ENCODE measurements around the gene ADARB1. TPM values are rescaled to one million over a fixed set of nuclear protein-coding genes. Genes with fewer than 3 reads are reported as not detected.

ADARB1 gene
- polyA plus RNA-seq, 1 of the 3 experiments (the other 2 are of a cell fraction), result 7.8 TPM

- CTCF ChIA-PET, result interaction anchor here (0.8 to 4.3 kb wide), 3 partner anchors 12 to 91 kb away, joined by 3 to 14 read pairs (median 5); no protein-coding TSS in a partner anchor
- H2AFZ ChIP-seq (ENCODE audit: low read depth), result no peak overlapping the region
- no peaks in the 10 kb centered on the region; the same call in 1 of the 2 replicates for H3K27me3 ChIP-seq (ENCODE audit: insufficient read depth)
- H3K9me3 ChIP-seq, result no peaks in the 10 kb centered on the region
- POLR2A ChIA-PET, result no interaction called here
- no peak overlapping the region for H3K9ac ChIP-seq
- H3K79me2 ChIP-seq (ENCODE audit: insufficient read depth), result no peaks in the 10 kb centered on the region
- peak overlapping the region; percentile 54 to 72; a peak in 3 of 4 replicates for H3K27ac ChIP-seq (ENCODE audit: low read depth in 2 of 2, low read length in 1 of 2)
- no peak for TF ChIP-seq ZBTB33 (IDR thresholded peaks at IDR 0.05; ENCODE audit: borderline replicate concordance, low read depth)
- no peak for TF ChIP-seq FOXJ3 (CRISPR knock-in tag; IDR thresholded peaks at IDR 0.05)
- TF ChIP-seq NRF1 (IDR thresholded peaks at IDR 0.05; ENCODE audit: low read depth, low read length), result no peak
- no peak for TF ChIP-seq GABPA (IDR thresholded peaks at IDR 0.05; ENCODE audit: low read depth)
- no peak for TF ChIP-seq USF1 (IDR thresholded peaks at IDR 0.05; ENCODE audit: borderline replicate concordance, low read depth)
- no peak for TF ChIP-seq TAF1 (IDR thresholded peaks at IDR 0.05; ENCODE audit: borderline replicate concordance, low read depth, low read length)
- no peak for TF ChIP-seq CTCF (IDR thresholded peaks at IDR 0.05)
- no peak for TF ChIP-seq USF2 (IDR thresholded peaks at IDR 0.05; ENCODE audit: borderline replicate concordance, low read depth, low read length)
- peaks cover 7 to 13% of the 10 kb centered on the region in 2 experiments; a peak in 2 of 4 replicates for H3K4me1 ChIP-seq (ENCODE audit: control insufficient read depth in 1 of 2, insufficient read depth in 2 of 2, low read depth in 1 of 2, low read length in 1 of 2)
- H3K9me2 ChIP-seq, result no peaks in the 10 kb centered on the region
- no peak overlapping the region for H3K4me3 ChIP-seq (ENCODE audit: low read depth in 2 of 2, low read length in 1 of 2)
- peaks cover 20% of the 10 kb centered on the region for H3F3A ChIP-seq (replicated peaks; ENCODE audit: insufficient read depth)
- no peaks in the 10 kb centered on the region for H3K36me3 ChIP-seq (replicated peaks in 1 of 2; ENCODE audit: control insufficient read depth in 1 of 2, insufficient read depth in 2 of 2, low read length in 1 of 2)
- no peak for DNase-seq
- 76% methylated on average over 3 of the region's 3 CpGs for WGBS (ENCODE audit: low lambda C conversion rate)
- peaks cover 10% of the 10 kb centered on the region for H4K20me1 ChIP-seq (ENCODE audit: insufficient read depth)
- H3K4me2 ChIP-seq, result peak overlapping the region; percentile 53
Measured at GRCh38 chr21:45228656-45229240, 154.4 kb downstream of the ADARB1 start.

GRCh38 chr21:45231705-45232104, 157.3 kb downstream of the ADARB1 start:
- H3K4me3 ChIP-seq (ENCODE audit: low read depth in 2 of 2, low read length in 1 of 2), result no peak overlapping the region
- H3K27me3 ChIP-seq (ENCODE audit: insufficient read depth), result no peaks in the 10 kb centered on the region; the same call in 1 of the 2 replicates
- ChIA-PET CTCF (no interaction called here), POLR2A (no interaction called here)
- H3K4me2 ChIP-seq, result no peak overlapping the region
- no peak for DNase-seq
- peaks cover 10% of the 10 kb centered on the region for H4K20me1 ChIP-seq (ENCODE audit: insufficient read depth)
- H3K9me3 ChIP-seq, result no peaks in the 10 kb centered on the region
- no peak overlapping the region for H3K27ac ChIP-seq (ENCODE audit: low read depth in 2 of 2, low read length in 1 of 2)
- H3K79me2 ChIP-seq (ENCODE audit: insufficient read depth), result no peaks in the 10 kb centered on the region
- H3F3A ChIP-seq (replicated peaks; ENCODE audit: insufficient read depth), result peaks cover 20% of the 10 kb centered on the region
- 78% methylated on average over 3 of the region's 3 CpGs for WGBS (ENCODE audit: low lambda C conversion rate)
- peaks cover 7 to 19% of the 10 kb centered on the region in 2 experiments; a peak in 2 of 4 replicates for H3K4me1 ChIP-seq (ENCODE audit: control insufficient read depth in 1 of 2, insufficient read depth in 2 of 2, low read depth in 1 of 2, low read length in 1 of 2)
- TF ChIP-seq EP300 (IDR thresholded peaks at IDR 0.05; ENCODE audit: borderline replicate concordance in 1 of 2, low read depth in 1 of 2, low read length in 1 of 2), result no peak
- no peak for TF ChIP-seq NRF1 (IDR thresholded peaks at IDR 0.05; ENCODE audit: low read depth, low read length)
- TF ChIP-seq RXRA (IDR thresholded peaks at IDR 0.05; ENCODE audit: borderline replicate concordance, low read depth), result no peak
- no peak for TF ChIP-seq FOXJ3 (CRISPR knock-in tag; IDR thresholded peaks at IDR 0.05)
- no peak for TF ChIP-seq TAF1 (IDR thresholded peaks at IDR 0.05; ENCODE audit: borderline replicate concordance, low read depth, low read length)
- no peaks in the 10 kb centered on the region for H3K9me2 ChIP-seq
- no peak overlapping the region for H3K9ac ChIP-seq
- no peak overlapping the region for H2AFZ ChIP-seq (ENCODE audit: low read depth)
- no peaks in the 10 kb centered on the region for H3K36me3 ChIP-seq (replicated peaks in 1 of 2; ENCODE audit: control insufficient read depth in 1 of 2, insufficient read depth in 2 of 2, low read length in 1 of 2)
